ENCODE results near the gene PIH1D2.

PIH1D2 gene, protein sequence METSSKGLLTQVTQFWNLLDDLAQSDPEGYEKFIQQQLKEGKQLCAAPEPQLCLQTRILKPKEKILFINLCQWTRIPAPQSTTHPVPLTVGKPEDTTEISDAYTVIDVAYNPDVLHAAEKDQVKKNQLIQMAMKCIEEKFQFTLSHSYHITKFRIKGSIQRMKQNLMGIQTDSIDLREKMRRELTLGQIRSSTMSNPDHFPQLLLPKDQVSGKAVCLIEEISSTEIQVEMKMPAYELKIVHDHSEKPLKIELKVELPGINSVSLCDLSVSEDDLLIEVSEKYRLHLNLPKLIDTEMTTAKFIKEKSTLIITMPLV

DNA sequence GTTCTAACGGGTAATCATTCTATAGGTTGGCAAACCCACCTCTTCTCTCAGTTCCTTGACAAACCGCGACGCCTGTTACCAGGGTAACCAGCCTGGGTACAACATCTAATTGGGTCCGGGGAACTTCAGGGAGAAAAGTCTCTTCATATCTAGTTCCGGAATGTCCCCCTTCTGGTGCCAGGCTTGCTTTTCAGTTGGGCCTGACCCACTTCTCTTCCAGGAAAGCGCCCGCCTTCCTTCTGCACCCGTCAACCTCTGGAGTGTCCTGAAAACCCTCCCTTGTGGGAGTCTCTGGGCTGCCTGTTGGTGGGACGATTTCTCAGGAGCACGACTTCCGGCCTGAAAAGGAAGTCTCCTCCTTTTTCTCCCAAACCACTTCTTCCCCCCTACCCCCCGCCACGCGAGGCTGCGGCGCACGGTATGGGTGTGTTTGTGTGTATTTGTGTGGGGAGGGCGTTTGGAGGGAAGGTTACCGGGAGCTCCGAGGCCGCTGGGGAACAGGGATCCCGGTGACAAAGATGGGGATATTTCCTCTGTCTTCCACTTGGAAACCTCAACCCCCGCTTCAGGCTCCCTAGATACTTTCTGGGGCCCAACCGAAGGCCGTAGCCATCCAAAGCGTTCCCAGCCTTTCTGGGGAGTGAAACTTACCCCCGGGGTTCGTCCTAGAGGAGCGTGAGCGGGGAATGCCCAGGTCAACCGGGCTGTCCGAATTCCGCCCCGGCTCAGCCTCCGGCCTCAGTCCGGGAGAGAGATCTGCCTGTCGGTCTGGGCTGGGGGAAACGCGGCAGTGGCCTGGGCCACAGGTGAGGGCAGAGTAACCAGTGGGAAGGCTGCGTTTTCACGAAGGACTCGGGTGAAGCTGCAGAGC is at the start of gene PIH1D2, which contains the start of gene NKAPD1:
TSS of gene PIH1D2 (minus strand) at position 77 of the 871 bp plus-strand sequence. CDS start 843 bp downstream, outside the sequence.
TSS of gene NKAPD1 (plus strand) at position 359 of the 871 bp plus-strand sequence. CDS start 1,276 bp downstream, outside the sequence.
- H3K27ac ChIP-seq, result peak within 1 kb of the TSS; percentile 82 to 95
- DNase-seq, result peak; percentile 84 to 91
- H3K9me3 ChIP-seq, result no peaks in the 10 kb centered on the region
- TF ChIP-seq, protein P1, sequence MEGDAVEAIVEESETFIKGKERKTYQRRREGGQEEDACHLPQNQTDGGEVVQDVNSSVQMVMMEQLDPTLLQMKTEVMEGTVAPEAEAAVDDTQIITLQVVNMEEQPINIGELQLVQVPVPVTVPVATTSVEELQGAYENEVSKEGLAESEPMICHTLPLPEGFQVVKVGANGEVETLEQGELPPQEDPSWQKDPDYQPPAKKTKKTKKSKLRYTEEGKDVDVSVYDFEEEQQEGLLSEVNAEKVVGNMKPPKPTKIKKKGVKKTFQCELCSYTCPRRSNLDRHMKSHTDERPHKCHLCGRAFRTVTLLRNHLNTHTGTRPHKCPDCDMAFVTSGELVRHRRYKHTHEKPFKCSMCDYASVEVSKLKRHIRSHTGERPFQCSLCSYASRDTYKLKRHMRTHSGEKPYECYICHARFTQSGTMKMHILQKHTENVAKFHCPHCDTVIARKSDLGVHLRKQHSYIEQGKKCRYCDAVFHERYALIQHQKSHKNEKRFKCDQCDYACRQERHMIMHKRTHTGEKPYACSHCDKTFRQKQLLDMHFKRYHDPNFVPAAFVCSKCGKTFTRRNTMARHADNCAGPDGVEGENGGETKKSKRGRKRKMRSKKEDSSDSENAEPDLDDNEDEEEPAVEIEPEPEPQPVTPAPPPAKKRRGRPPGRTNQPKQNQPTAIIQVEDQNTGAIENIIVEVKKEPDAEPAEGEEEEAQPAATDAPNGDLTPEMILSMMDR (IDR thresholded peaks at IDR 0.05), result peak; percentile 7 to 13
- peaks cover 24 to 31% (median 26%) of the 10 kb centered on the region in 3 donors for H3K36me3 ChIP-seq
- peaks cover 0 to 21% (median 14%) of the 10 kb centered on the region in 4 donors for H3K4me1 ChIP-seq
- peak within 1 kb of the TSS; percentile 77 to 93 for H3K4me3 ChIP-seq
- H3K27me3 ChIP-seq, result no peaks in the 10 kb centered on the region
- intact Hi-C loops (cut with DNase I; ENCODE audit: low total_unique reads), result loop anchor here (10.0 kb wide), 2 partner anchors 99 to 139 kb away; partner anchors contain the start of gene DIXDC1

DNA sequence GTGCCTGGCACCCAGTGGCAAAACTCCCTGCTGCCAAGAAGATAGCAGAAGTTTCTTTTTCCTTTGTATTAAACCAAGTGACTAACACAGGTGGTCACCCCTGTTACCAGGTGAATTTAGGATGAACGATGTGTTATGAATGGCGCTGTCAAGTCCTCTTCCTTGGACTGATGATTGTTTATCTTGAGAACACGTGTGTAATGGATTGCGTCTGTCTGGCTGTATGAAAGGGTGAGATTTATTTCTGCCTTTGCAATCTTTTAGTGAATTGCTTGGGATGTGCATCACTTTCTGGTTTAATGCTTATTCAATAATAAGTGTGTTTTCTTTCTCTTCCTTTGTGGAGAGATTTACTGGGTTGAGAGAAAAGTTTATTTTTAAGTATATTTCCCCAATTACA is 49.3 kb upstream of the PIH1D2 start:
- intact Hi-C loops (cut with DNase I; ENCODE audit: low total_unique reads), result no loop called here

DNA sequence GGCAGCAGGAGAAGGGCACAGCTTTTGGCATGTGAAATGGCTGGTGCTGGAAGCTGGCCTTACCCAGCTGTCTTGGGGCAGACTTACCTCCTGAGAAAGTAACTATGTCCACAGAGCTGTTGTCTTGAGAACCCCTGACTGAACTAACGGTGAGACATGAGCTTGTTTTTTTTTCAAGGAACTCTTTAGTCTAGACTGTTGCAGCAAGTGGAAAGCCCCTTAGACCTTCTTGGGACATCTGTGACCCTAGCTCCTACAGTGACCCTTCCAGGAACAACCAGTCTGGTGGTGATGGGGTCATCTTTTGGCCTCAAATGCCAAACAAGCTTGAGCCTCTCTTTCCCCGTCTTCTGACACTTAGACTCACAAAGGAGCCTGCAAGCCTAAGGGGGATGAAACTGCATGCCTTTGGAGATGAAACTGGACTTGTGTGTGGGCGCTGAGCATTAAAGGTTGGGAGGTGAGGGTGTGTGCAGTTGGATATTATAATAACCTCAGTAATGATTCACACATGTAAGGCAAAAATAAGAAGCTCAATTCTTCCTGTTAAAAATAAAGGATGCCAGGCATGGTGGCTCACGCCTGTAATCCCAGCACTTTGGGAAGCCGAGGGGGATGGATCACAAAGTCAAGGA is 48.3 kb upstream of the PIH1D2 start:
- TF ChIP-seq, protein P1 (IDR thresholded peaks at IDR 0.05), result no peak

More for the DNA sequence above, 49.3 kb upstream of the PIH1D2 start:
- Histone ChIP-seq H3K4me3 (no peak overlapping the region), H3K27me3 (no peaks in the 10 kb centered on the region), H3K27ac (no peak overlapping the region), H3K36me3 (peaks cover 0 to 6% (median 0%) of the 10 kb centered on the region in 3 donors), H3K4me1 (peaks cover 0 to 6% (median 0%) of the 10 kb centered on the region in 4 donors), H3K9me3 (no peaks in the 10 kb centered on the region)
- no peak for DNase-seq
- TF ChIP-seq, protein P1 (IDR thresholded peaks at IDR 0.05), result no peak

DNA sequence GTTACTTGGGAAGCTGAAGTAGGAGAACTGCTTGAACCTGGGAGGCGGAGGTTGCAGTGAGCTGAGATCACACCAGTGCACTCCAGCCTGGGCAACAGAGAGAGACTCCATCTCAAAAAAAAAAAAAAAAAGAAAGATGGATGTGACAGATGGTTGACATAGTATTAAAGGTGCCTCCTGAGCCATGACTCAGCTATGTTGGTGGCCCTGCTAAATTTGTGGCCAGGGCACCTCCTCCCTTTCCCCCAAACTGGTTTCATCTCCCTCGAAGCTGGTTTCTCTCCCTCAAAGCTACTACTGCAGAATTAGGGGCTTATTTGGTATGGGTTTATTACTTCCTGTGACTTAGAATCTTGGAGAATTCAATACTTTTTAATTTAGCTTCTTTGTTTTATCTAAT is 44.4 kb upstream of the PIH1D2 start:
- DNase-seq, result no peak
- H3K36me3 ChIP-seq, result peaks cover 0 to 6% (median 0%) of the 10 kb centered on the region in 3 donors
- no peak overlapping the region for H3K4me3 ChIP-seq
- intact Hi-C loops (cut with DNase I; ENCODE audit: low total_unique reads), result loop anchor here (10.0 kb wide), 1 partner anchor 57 kb away; the partner anchor contains the start of gene BCO2
- TF ChIP-seq, protein P1 (IDR thresholded peaks at IDR 0.05), result no peak
- peaks cover 0 to 6% (median 0%) of the 10 kb centered on the region in 4 donors for H3K4me1 ChIP-seq
- no peak overlapping the region for H3K27ac ChIP-seq
- H3K9me3 ChIP-seq, result no peaks in the 10 kb centered on the region
- H3K27me3 ChIP-seq, result no peaks in the 10 kb centered on the region

More for the DNA sequence above, 48.3 kb upstream of the PIH1D2 start:
- H3K27me3 ChIP-seq, result no peaks in the 10 kb centered on the region
- intact Hi-C loops (cut with DNase I; ENCODE audit: low total_unique reads), result no loop called here
- no peak overlapping the region for H3K4me3 ChIP-seq
- H3K27ac ChIP-seq, result no peak overlapping the region
- H3K36me3 ChIP-seq, result peaks cover 0 to 6% (median 0%) of the 10 kb centered on the region in 3 donors
- DNase-seq, result no peak
- peaks cover 0 to 6% (median 0%) of the 10 kb centered on the region in 4 donors for H3K4me1 ChIP-seq
- no peaks in the 10 kb centered on the region for H3K9me3 ChIP-seq

DNA sequence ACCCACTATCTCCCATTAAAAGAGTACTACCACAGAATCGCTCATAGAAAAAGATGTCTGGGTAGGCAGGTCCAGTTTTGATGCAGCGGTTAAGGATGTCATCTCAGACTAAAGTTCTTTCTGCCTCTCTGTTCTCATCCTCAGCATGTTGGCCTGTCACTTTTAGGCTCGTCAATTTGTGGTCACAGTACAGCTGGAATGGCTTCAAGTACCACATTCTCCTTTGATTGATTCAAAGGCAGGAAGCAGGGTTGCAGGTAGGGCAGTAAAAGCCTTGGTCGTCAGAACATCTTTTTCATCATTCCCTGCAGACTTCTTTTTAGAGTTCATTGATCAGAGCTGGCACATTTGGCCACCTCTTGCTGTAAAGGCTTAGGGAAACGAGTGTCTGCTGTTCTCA is 41.6 kb upstream of the PIH1D2 start:
- Histone ChIP-seq H3K27me3 (no peaks in the 10 kb centered on the region), H3K9me3 (no peaks in the 10 kb centered on the region), H3K4me1 (peaks cover 0 to 6% (median 0%) of the 10 kb centered on the region in 4 donors), H3K4me3 (no peak overlapping the region), H3K36me3 (peaks cover 0 to 6% (median 0%) of the 10 kb centered on the region in 3 donors), H3K27ac (no peak overlapping the region)
- intact Hi-C loops (cut with DNase I; ENCODE audit: low total_unique reads), result loop anchor here (10.0 kb wide), 1 partner anchor 59 kb away; the partner anchor contains the start of gene BCO2
- DNase-seq, result no peak
- TF ChIP-seq, protein P1 (IDR thresholded peaks at IDR 0.05), result no peak

Measured in tibial artery (tissue), 4 donors.